WTC11 (cell line): ENCODE measurements around the gene PHF5A. TPM values are rescaled to one million over a fixed set of nuclear protein-coding genes. Genes with fewer than 3 reads are reported as not detected.

ENCODE experiments used
- ATAC-seq: fragments of 200-7000 bp; cut with Tn5 transposase; 2 replicates; pipeline ENCODE4 v1.10.0; 2021; ENCODE audit warnings: mild to moderate bottlenecking, moderate library complexity
- CTCF ChIA-PET: fragments of 300-600 bp; sonication (Branson Sonifier 250); formaldehyde crosslinking; loops from one replicate; lab custom pipeline; 2021; ENCODE audit warnings: antibody characterized with exemption; lab: Charles Lee
- POLR2A ChIA-PET: fragments of 350-600 bp; sonication (Branson Sonifier 250); formaldehyde crosslinking; loops from one replicate; lab custom pipeline; 2021; ENCODE audit warnings: antibody characterized with exemption; lab: Charles Lee
- DNase-seq: peaks from one replicate; pipeline ENCODE4 v3.0.0; 2021; ENCODE audit warnings: low spot score
- H3K27ac Mint-ChIP-seq: 2 replicates; pipeline ENCODE4 v1.8.0; 2021; ENCODE audit warnings: mixed read lengths
- H3K27me3 Mint-ChIP-seq: 2 replicates; pipeline ENCODE4 v1.8.0; 2021; ENCODE audit warnings: low read depth, mild to moderate bottlenecking, moderate library complexity, mixed read lengths
- H3K36me3 Mint-ChIP-seq: 2 replicates; pipeline ENCODE4 v1.8.0; 2021; ENCODE audit warnings: mixed read lengths
- H3K4me1 Mint-ChIP-seq: 2 replicates; pipeline ENCODE4 v1.8.0; 2022; ENCODE audit warnings: mixed read lengths
- H3K4me3 Mint-ChIP-seq: 2 replicates; pipeline ENCODE4 v1.8.0; 2021; ENCODE audit warnings: mild to moderate bottlenecking, moderate library complexity, mixed read lengths
- H3K9me3 Mint-ChIP-seq: 2 replicates; pipeline ENCODE4 v1.8.0; 2021; ENCODE audit warnings: mixed read lengths
- CBFB ChIP-seq: sonication (generic); formaldehyde crosslinking; IDR thresholded peaks from 2 replicates; pipeline ENCODE4 v1.8.1; 2022; ENCODE audit warnings: mild to moderate bottlenecking, low read depth, missing genetic modification reagents
- CREM ChIP-seq: sonication (generic); formaldehyde crosslinking; IDR thresholded peaks from 2 replicates; pipeline ENCODE4 v1.8.1; 2022; ENCODE audit warnings: mild to moderate bottlenecking, missing genetic modification reagents, moderate library complexity
- ELF4 ChIP-seq: sonication (generic); formaldehyde crosslinking; IDR thresholded peaks from 2 replicates; pipeline ENCODE4 v1.8.1; 2022; ENCODE audit warnings: low read depth, mild to moderate bottlenecking, moderate library complexity, missing genetic modification reagents
- GTF2I ChIP-seq: fragments of 250-450 bp; sonication (Bioruptor Pico); conservative IDR thresholded peaks from 2 replicates; pipeline ENCODE4 v1.4.0; 2021; ENCODE audit warnings: mild to moderate bottlenecking
- MYBL2 ChIP-seq: sonication (generic); formaldehyde crosslinking; IDR thresholded peaks from 2 replicates; pipeline ENCODE4 v1.8.1; 2023; ENCODE audit warnings: mild to moderate bottlenecking, moderate library complexity, missing genetic modification reagents
- SOX15 ChIP-seq: fragments of 250-450 bp; sonication (Bioruptor Pico); IDR thresholded peaks from 2 replicates; pipeline ENCODE4 v1.9.0; 2021; ENCODE audit warnings: mild to moderate bottlenecking
- SP1 ChIP-seq: sonication (generic); formaldehyde crosslinking; conservative IDR thresholded peaks from 2 replicates; pipeline ENCODE4 v1.8.1; 2022; ENCODE audit warnings: missing genetic modification reagents
- TCF7 ChIP-seq: sonication (generic); formaldehyde crosslinking; IDR thresholded peaks from 2 replicates; pipeline ENCODE4 v1.8.0; 2022; ENCODE audit warnings: mild to moderate bottlenecking, low read depth, missing genetic modification reagents, moderate library complexity
- TEAD1 ChIP-seq: sonication (generic); formaldehyde crosslinking; IDR thresholded peaks from 2 replicates; pipeline ENCODE4 v1.8.0; 2022; ENCODE audit warnings: mild to moderate bottlenecking, missing genetic modification reagents
- TEAD4 ChIP-seq: sonication (generic); formaldehyde crosslinking; IDR thresholded peaks from 2 replicates; pipeline ENCODE4 v1.8.0; 2022; ENCODE audit warnings: mild to moderate bottlenecking, missing genetic modification reagents
- ZBTB21 ChIP-seq: sonication (generic); formaldehyde crosslinking; IDR thresholded peaks from 2 replicates; pipeline ENCODE4 v1.8.1; 2023; ENCODE audit warnings: mild to moderate bottlenecking, missing genetic modification reagents, borderline replicate concordance
- ZNF219 ChIP-seq: sonication (generic); formaldehyde crosslinking; IDR thresholded peaks from 2 replicates; pipeline ENCODE4 v1.8.0; 2023; ENCODE audit warnings: missing genetic modification reagents, mild to moderate bottlenecking, borderline replicate concordance
- ZNF232 ChIP-seq: sonication (generic); formaldehyde crosslinking; IDR thresholded peaks from 2 replicates; pipeline ENCODE4 v1.8.0; 2022; ENCODE audit warnings: mild to moderate bottlenecking, missing genetic modification reagents
- ZNF423 ChIP-seq: fragments of 250-450 bp; sonication (Bioruptor Pico); IDR thresholded peaks from 2 replicates; pipeline ENCODE4 v2.1.2; 2022; ENCODE audit warnings: mild to moderate bottlenecking, moderate library complexity
- total RNA-seq: library from RNA; stranded (reverse); gene quantifications from 3 replicates; pipeline ENCODE4 v1.2.3, GENCODE V29; 2021
- TF ChIP-seq, protein P1 (sequence below): sonication (generic); formaldehyde crosslinking; IDR thresholded peaks from 2 replicates; pipeline ENCODE4 v1.8.1; 2022; ENCODE audit warnings: missing genetic modification reagents, borderline replicate concordance
- TF ChIP-seq, protein P2 (sequence below): sonication (generic); formaldehyde crosslinking; IDR thresholded peaks from 2 replicates; pipeline ENCODE4 v1.8.0; 2022; ENCODE audit warnings: mild to moderate bottlenecking, missing genetic modification reagents
- TF ChIP-seq, protein P3 (sequence below): sonication (generic); formaldehyde crosslinking; IDR thresholded peaks from 2 replicates; pipeline ENCODE4 v1.8.0; 2022; ENCODE audit warnings: mild to moderate bottlenecking, missing genetic modification reagents
- TF ChIP-seq, protein P4 (sequence below): sonication (generic); formaldehyde crosslinking; IDR thresholded peaks from 2 replicates; pipeline ENCODE4 v1.8.1; 2023; ENCODE audit warnings: mild to moderate bottlenecking, missing genetic modification reagents, borderline replicate concordance
- TF ChIP-seq, protein P5 (sequence below): sonication (generic); formaldehyde crosslinking; IDR thresholded peaks from 2 replicates; pipeline ENCODE4 v1.8.0; 2022; ENCODE audit warnings: missing genetic modification reagents

PHF5A gene
- total RNA-seq, 1 experiment from 2014 or later = 93.1 TPM

DNA sequence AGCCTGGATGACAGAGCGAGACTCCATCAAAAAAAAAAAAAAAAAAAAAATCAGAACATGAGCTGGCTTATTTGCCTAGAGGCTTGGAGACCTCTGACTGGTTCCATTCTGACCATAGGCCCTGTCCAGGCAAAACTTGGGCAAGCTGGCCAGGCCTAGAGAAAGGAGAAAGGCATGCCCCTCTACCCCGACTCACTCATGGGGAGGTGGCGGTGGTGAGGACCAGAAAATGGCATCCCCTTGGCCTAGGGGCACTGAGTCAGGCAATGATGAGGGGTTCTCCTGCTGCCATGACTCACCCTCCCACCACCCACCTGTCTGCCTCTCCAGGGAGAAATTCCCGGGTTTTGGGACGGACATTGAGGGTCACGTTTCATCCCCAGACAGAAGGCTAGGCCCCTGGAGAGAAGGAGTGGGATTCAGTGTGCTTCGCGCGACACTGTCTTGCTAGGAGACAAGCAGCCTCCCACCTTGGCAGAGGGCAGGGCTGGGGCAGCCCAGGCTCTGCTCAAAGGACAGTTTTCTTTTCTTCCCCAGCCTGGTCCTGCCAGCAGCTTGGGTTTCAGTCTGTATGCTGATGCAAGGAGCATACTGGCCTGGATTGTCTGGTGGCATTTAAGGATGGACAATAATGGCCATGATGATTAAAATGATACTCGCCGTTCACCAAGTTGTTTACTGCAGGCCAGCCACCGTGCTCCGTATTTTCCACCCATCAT lies 39.1 kb downstream of the PHF5A start:
- POLR2A ChIA-PET = no interaction called here
- Mint-ChIP-seq H3K4me1 (peaks cover 3% of the 10 kb centered on the region; the same call in 1 of the 2 replicates), H3K27me3 (no peaks in the 10 kb centered on the region), H3K36me3 (peaks cover 2% of the 10 kb centered on the region; the same call in 1 of the 2 replicates), H3K27ac (0 out of 2 replicates have a peak overlapping the region, but pooled peaks have one; percentile 36), H3K4me3 (no peak overlapping the region), H3K9me3 (no peaks in the 10 kb centered on the region)
- CTCF ChIA-PET = interaction anchor here (1.2 to 3.8 kb wide), 2 partner anchors 26 to 48 kb away, joined by 9 to 13 read pairs; no protein-coding TSS in a partner anchor
- DNase-seq = no peak
- TF ChIP-seq, protein P1, sequence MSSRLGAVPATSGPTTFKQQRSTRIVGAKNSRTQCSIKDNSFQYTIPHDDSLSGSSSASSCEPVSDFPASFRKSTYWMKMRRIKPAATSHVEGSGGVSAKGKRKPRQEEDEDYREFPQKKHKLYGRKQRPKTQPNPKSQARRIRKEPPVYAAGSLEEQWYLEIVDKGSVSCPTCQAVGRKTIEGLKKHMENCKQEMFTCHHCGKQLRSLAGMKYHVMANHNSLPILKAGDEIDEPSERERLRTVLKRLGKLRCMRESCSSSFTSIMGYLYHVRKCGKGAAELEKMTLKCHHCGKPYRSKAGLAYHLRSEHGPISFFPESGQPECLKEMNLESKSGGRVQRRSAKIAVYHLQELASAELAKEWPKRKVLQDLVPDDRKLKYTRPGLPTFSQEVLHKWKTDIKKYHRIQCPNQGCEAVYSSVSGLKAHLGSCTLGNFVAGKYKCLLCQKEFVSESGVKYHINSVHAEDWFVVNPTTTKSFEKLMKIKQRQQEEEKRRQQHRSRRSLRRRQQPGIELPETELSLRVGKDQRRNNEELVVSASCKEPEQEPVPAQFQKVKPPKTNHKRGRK (CRISPR knock-in tag) = no peak
- TF ChIP-seq ZNF232 (CRISPR knock-in tag) (no peak), TCF7 (no peak), ZNF219 (no peak), ZBTB21 (no peak), CBFB (CRISPR knock-in tag) (no peak), SOX15 (CRISPR knock-in tag) (no peak), GTF2I (CRISPR knock-in tag) (no peak), ZNF423 (CRISPR knock-in tag) (no peak), CREM (CRISPR knock-in tag) (no peak)
- TF ChIP-seq, protein P2, sequence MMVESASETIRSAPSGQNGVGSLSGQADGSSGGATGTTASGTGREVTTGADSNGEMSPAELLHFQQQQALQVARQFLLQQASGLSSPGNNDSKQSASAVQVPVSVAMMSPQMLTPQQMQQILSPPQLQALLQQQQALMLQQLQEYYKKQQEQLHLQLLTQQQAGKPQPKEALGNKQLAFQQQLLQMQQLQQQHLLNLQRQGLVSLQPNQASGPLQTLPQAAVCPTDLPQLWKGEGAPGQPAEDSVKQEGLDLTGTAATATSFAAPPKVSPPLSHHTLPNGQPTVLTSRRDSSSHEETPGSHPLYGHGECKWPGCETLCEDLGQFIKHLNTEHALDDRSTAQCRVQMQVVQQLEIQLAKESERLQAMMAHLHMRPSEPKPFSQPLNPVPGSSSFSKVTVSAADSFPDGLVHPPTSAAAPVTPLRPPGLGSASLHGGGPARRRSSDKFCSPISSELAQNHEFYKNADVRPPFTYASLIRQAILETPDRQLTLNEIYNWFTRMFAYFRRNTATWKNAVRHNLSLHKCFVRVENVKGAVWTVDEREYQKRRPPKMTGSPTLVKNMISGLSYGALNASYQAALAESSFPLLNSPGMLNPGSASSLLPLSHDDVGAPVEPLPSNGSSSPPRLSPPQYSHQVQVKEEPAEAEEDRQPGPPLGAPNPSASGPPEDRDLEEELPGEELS (CRISPR knock-in tag) = no peak
- TF ChIP-seq, protein P3, sequence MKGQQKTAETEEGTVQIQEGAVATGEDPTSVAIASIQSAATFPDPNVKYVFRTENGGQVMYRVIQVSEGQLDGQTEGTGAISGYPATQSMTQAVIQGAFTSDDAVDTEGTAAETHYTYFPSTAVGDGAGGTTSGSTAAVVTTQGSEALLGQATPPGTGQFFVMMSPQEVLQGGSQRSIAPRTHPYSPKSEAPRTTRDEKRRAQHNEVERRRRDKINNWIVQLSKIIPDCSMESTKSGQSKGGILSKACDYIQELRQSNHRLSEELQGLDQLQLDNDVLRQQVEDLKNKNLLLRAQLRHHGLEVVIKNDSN = no peak
- ATAC-seq = no peak

DNA sequence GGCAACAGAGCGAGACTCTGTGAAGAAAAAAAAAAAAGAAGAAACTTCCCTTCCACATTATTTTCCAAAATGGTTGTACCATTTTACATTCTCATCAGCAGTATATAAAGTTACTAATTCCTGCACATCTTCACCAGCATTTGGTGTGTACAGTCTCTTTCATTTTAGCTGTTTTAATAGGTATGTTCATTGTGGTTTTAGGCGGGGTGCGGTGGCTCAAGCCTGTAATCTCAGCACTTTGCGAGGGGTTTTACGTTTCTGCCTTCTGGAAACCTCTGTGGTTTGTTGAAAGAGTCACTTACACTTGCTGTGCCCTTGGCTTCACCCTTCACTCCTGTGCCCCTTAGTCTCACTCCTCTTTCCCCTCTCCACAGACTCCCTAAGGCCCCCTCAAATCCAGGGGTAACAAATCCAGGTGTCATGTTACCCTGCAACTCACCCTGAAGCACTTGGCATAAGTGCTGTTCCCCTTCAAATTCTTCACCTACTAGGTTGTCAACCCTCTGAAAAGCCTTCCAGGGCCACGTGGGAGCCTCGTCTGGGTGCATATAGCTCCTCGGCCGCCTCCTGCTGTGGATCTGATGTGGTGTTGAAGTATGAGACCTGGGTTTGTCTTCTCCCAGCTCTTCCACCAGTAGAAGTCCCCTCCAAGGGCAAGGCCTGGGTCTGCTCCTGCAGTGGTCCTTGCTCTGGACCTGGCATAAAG lies 42.7 kb downstream of the PHF5A start:
- Mint-ChIP-seq H3K36me3 (peaks cover 2% of the 10 kb centered on the region; the same call in 1 of the 2 replicates), H3K4me1 (peaks cover 3% of the 10 kb centered on the region; the same call in 1 of the 2 replicates), H3K27me3 (no peaks in the 10 kb centered on the region), H3K27ac (peak overlapping the region; percentile 61), H3K9me3 (no peaks in the 10 kb centered on the region), H3K4me3 (no peak overlapping the region)
- POLR2A ChIA-PET = no interaction called here
- ATAC-seq (no peak), DNase-seq (no peak)
- CTCF ChIA-PET = interaction anchor here (1.1 to 3.8 kb wide), 2 partner anchors 13 to 22 kb away, joined by 3 to 13 read pairs; no protein-coding TSS in a partner anchor
- no peak for TF ChIP-seq ELF4
- no peak for TF ChIP-seq MYBL2 (CRISPR knock-in tag)
- TF ChIP-seq TEAD4 (CRISPR knock-in tag) = no peak
- TF ChIP-seq, protein P1 (CRISPR knock-in tag) = no peak
- TF ChIP-seq, protein P3 = no peak
- no peak for TF ChIP-seq TEAD1 (CRISPR knock-in tag)
- TF ChIP-seq, protein P4, sequence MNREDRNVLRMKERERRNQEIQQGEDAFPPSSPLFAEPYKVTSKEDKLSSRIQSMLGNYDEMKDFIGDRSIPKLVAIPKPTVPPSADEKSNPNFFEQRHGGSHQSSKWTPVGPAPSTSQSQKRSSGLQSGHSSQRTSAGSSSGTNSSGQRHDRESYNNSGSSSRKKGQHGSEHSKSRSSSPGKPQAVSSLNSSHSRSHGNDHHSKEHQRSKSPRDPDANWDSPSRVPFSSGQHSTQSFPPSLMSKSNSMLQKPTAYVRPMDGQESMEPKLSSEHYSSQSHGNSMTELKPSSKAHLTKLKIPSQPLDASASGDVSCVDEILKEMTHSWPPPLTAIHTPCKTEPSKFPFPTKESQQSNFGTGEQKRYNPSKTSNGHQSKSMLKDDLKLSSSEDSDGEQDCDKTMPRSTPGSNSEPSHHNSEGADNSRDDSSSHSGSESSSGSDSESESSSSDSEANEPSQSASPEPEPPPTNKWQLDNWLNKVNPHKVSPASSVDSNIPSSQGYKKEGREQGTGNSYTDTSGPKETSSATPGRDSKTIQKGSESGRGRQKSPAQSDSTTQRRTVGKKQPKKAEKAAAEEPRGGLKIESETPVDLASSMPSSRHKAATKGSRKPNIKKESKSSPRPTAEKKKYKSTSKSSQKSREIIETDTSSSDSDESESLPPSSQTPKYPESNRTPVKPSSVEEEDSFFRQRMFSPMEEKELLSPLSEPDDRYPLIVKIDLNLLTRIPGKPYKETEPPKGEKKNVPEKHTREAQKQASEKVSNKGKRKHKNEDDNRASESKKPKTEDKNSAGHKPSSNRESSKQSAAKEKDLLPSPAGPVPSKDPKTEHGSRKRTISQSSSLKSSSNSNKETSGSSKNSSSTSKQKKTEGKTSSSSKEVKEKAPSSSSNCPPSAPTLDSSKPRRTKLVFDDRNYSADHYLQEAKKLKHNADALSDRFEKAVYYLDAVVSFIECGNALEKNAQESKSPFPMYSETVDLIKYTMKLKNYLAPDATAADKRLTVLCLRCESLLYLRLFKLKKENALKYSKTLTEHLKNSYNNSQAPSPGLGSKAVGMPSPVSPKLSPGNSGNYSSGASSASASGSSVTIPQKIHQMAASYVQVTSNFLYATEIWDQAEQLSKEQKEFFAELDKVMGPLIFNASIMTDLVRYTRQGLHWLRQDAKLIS = no peak
- TF ChIP-seq SP1 = no peak
- TF ChIP-seq, protein P5, sequence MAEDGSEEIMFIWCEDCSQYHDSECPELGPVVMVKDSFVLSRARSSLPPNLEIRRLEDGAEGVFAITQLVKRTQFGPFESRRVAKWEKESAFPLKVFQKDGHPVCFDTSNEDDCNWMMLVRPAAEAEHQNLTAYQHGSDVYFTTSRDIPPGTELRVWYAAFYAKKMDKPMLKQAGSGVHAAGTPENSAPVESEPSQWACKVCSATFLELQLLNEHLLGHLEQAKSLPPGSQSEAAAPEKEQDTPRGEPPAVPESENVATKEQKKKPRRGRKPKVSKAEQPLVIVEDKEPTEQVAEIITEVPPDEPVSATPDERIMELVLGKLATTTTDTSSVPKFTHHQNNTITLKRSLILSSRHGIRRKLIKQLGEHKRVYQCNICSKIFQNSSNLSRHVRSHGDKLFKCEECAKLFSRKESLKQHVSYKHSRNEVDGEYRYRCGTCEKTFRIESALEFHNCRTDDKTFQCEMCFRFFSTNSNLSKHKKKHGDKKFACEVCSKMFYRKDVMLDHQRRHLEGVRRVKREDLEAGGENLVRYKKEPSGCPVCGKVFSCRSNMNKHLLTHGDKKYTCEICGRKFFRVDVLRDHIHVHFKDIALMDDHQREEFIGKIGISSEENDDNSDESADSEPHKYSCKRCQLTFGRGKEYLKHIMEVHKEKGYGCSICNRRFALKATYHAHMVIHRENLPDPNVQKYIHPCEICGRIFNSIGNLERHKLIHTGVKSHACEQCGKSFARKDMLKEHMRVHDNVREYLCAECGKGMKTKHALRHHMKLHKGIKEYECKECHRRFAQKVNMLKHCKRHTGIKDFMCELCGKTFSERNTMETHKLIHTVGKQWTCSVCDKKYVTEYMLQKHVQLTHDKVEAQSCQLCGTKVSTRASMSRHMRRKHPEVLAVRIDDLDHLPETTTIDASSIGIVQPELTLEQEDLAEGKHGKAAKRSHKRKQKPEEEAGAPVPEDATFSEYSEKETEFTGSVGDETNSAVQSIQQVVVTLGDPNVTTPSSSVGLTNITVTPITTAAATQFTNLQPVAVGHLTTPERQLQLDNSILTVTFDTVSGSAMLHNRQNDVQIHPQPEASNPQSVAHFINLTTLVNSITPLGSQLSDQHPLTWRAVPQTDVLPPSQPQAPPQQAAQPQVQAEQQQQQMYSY (CRISPR knock-in tag) = no peak
